GM12878 (cell line): Measurements from ENCODE around the gene PAX7. TPM values are rescaled to one million over a fixed set of nuclear protein-coding genes. Genes with fewer than 3 reads are reported as not detected.

Experiments
- ATAC-seq: fragments of 200-7000 bp; cut with Tn5 transposase; 3 replicates; pipeline ENCODE4 v1.9.1; 2020; ENCODE audit warnings: mild to moderate bottlenecking, moderate library complexity
- BruUV-seq: library from RNA; stranded (reverse); fragments of 400-500 nt; replicated peaks from 2 replicates; lab custom pipeline; 2021; lab: Mats Ljungman, UMichigan
- CTCF ChIA-PET: fragments of 300-600 bp; sonication (Branson Sonifier 250); formaldehyde crosslinking; extraction: SDS; loops from one replicate; lab custom pipeline; 2021; ENCODE audit warnings: inconsistent platforms; lab: Yijun Ruan, JAX
- POLR2A ChIA-PET: fragments of 350-600 bp; formaldehyde crosslinking; extraction: SDS; loops from one replicate; lab custom pipeline; 2021; ENCODE audit warnings: inconsistent platforms; lab: Charles Lee
- RAD21 ChIA-PET: fragments of 300-600 bp; sonication (Branson Sonifier 250); formaldehyde crosslinking; loops from one replicate; lab custom pipeline; 2023; ENCODE audit warnings: antibody characterized with exemption; ENCODE audit not compliant: unreplicated experiment; lab: Charles Lee
- SMC1A ChIA-PET: fragments of 300-600 bp; sonication (Branson Sonifier 250); formaldehyde crosslinking; loops from one replicate; lab custom pipeline; 2023; ENCODE audit not compliant: unreplicated experiment, uncharacterized antibody; lab: Charles Lee
- DNase-seq: peaks from one replicate; pipeline ENCODE4 v3.0.0-alpha.2; 2011; ENCODE audit warnings: low read depth, low spot score
- FAIRE-seq: peaks from 3 replicates; lab custom pipeline; 2011; peaks lifted over from hg19 to GRCh38; lab: Jason Lieb, UNC
- H2AFZ ChIP-seq: 2 replicates; pipeline ENCODE4 v1.6.0; 2011; ENCODE audit warnings: low read depth, low read length, control low read depth; ENCODE audit not compliant: control insufficient read depth
- H3K27ac ChIP-seq: 2 replicates; pipeline ENCODE4 v1.5.1; 2011; ENCODE audit warnings: control low read depth; ENCODE audit not compliant: control insufficient read depth, insufficient read depth
- H3K27me3 ChIP-seq, 2 experiments: replicated peaks in 1 of 2; 2 replicates each; pipeline versions ENCODE4 v1.6.0 to v1.6.1; 2011; ENCODE audit warnings: low read length in 1 of 2; ENCODE audit not compliant: control insufficient read depth in 2 of 2, insufficient read depth in 2 of 2
- H3K36me3 ChIP-seq, 2 experiments: 2 replicates each; pipeline ENCODE4 v1.5.1; 2011; ENCODE audit warnings: low read length in 1 of 2; ENCODE audit not compliant: control insufficient read depth in 2 of 2, insufficient read depth in 2 of 2
- H3K4me1 ChIP-seq: 2 replicates; pipeline ENCODE4 v1.6.1; 2011; ENCODE audit warnings: mild to moderate bottlenecking, low read length, moderate library complexity, mixed read lengths; ENCODE audit not compliant: control insufficient read depth, insufficient read depth
- H3K4me2 ChIP-seq: 2 replicates; pipeline ENCODE4 v1.6.0; 2011; ENCODE audit warnings: control low read depth; ENCODE audit not compliant: control insufficient read depth, insufficient read depth
- H3K4me3 ChIP-seq: fragments of 200-600 bp; sonication (generic); 2 replicates; pipeline ENCODE4 v1.5.1; 2016
- H3K79me2 ChIP-seq: 2 replicates; pipeline ENCODE4 v1.6.0; 2011; ENCODE audit warnings: low read length; ENCODE audit not compliant: control insufficient read depth, insufficient read depth
- H3K9ac ChIP-seq: 2 replicates; pipeline ENCODE4 v1.8.0; 2011; ENCODE audit warnings: low read length, control low read depth, mixed read lengths; ENCODE audit not compliant: control insufficient read depth, insufficient read depth
- H3K9me3 ChIP-seq: replicated peaks from 3 replicates; pipeline ENCODE4 v1.5.1; 2011; ENCODE audit warnings: mild to moderate bottlenecking, low read length; ENCODE audit not compliant: control insufficient read depth, insufficient read depth
- H4K20me1 ChIP-seq: 2 replicates; pipeline ENCODE4 v1.6.0; 2011; ENCODE audit not compliant: control insufficient read depth, insufficient read depth
- BACH1 ChIP-seq: fragments of 450-650 bp; IDR thresholded peaks from 2 replicates; pipeline ENCODE4 v1.6.1; 2017; ENCODE audit warnings: mild to moderate bottlenecking, borderline replicate concordance
- CREB1 ChIP-seq: IDR thresholded peaks from 2 replicates; pipeline ENCODE4 v1.6.1; 2012; ENCODE audit warnings: low read depth, mild to moderate bottlenecking, inconsistent platforms
- GABPA ChIP-seq: IDR thresholded peaks from 2 replicates; pipeline ENCODE4 v1.6.1; 2014; ENCODE audit warnings: antibody characterized with exemption, low read depth, mild to moderate bottlenecking, inconsistent platforms
- HDGF ChIP-seq: fragments of 450-650 bp; IDR thresholded peaks from 2 replicates; pipeline ENCODE4 v1.6.1; 2016; ENCODE audit warnings: antibody characterized with exemption
- PAX8 ChIP-seq: fragments of 450-650 bp; IDR thresholded peaks from 2 replicates; pipeline ENCODE4 v1.6.1; 2017; ENCODE audit warnings: mild to moderate bottlenecking, moderate library complexity
- SP1 ChIP-seq: IDR thresholded peaks from one replicate; pipeline ENCODE4 v1.6.1; 2011; ENCODE audit warnings: low read depth, low read length
- STAT3 ChIP-seq: IDR thresholded peaks from 2 replicates; pipeline ENCODE4 v1.6.1; 2011; ENCODE audit warnings: low read depth, low read length, improper control_type of control experiment
- TCF12 ChIP-seq: IDR thresholded peaks from 2 replicates; pipeline ENCODE4 v1.6.1; 2011; ENCODE audit warnings: low read depth, mild to moderate bottlenecking, low read length
- ZNF384 ChIP-seq: IDR thresholded peaks from 2 replicates; pipeline ENCODE4 v1.6.1; 2012; ENCODE audit warnings: low read depth, mild to moderate bottlenecking, low read length, improper control_type of control experiment, borderline replicate concordance
- WGBS: methylation state at CpG from one replicate; pipeline ENCODE4 v1.1.6; 2016; ENCODE audit warnings: low lambda C conversion rate; ENCODE audit not compliant: insufficient replicate concordance, insufficient coverage; ENCODE audit errors: missing lambda C conversion rate; 5-methylcytosine and 5-hydroxymethylcytosine counted together
- in situ Hi-C: fragments of 300-500 bp; cut with MboI; formaldehyde crosslinking; loops from 9 replicates; pipeline ENCODE4 v1.14.3; 2018; ENCODE audit warnings: mixed read lengths
- intact Hi-C: fragments of 100-400 bp; cut with micrococcal nuclease; formaldehyde crosslinking; loops from one replicate; pipeline ENCODE4 v1.14.2; 2022; ENCODE audit not compliant: unreplicated experiment
- polyA plus RNA-seq, 11 experiments: library from polyadenylated mRNA; depleted of rRNA in 4 of 11; unstranded in 6 of 11; stranded (reverse) in 5 of 11; fragments of >200 nt; fragmentation: Nextera tagmentation in 4 of 11; fragmentation: Illumina TruSeq in 1 of 11; extraction: Ambion mirVana in 4 of 11; extraction: Trizol in 1 of 11; gene quantifications; 1 replicate in 1 of 11; 2 replicates in 10 of 11; pipeline versions ENCODE4 v1.2.1 to v1.2.3, GENCODE V29; 2011 to 2016; ENCODE audit warnings: inconsistent platforms in 2 of 11, missing spikeins in 2 of 11, low read depth in 1 of 11
- total RNA-seq, 4 experiments: library from RNA; depleted of rRNA in 3 of 4; stranded (reverse); fragments of >200 nt in 3 of 4; fragmentation: Illumina TruSeq in 1 of 4; extraction: Trizol in 1 of 4; gene quantifications; 2 replicates each; pipeline versions ENCODE4 v1.2.1 to v1.2.3, GENCODE V29; 2013 to 2021

The PAX7 gene
- total and polyA plus RNA-seq, 10 of the 15 experiments (the other 5 are each of a cell fraction or from before 2014, with no cell fraction given) = not detected

- TF ChIP-seq ZNF384 = no peak
Measured at GRCh38 chr1:18611311-18611710, 19.3 kb upstream of the PAX7 start (continued).

GRCh38 chr1:18612073-18612472 lies 18.6 kb upstream of the PAX7 start:
- no TSS peak for BruUV-seq
- in situ Hi-C loops (no loop called here), intact Hi-C loops (no loop called here)
- TF ChIP-seq TCF12 (no peak), PAX8 (no peak), GABPA (no peak), BACH1 (no peak), HDGF (no peak), STAT3 (no peak), SP1 (no peak), CREB1 (no peak)
- no peak overlapping the region for H3K4me3 ChIP-seq
- no peaks in the 10 kb centered on the region for H3K36me3 ChIP-seq
- no peak overlapping the region for H3K4me2 ChIP-seq
- H3K27me3 ChIP-seq = peaks cover 0 to 2% of the 10 kb centered on the region in 2 experiments; a peak in 1 of 4 replicates
- ChIA-PET SMC1A (no interaction called here), CTCF (no interaction called here), RAD21 (no interaction called here), POLR2A (no interaction called here)
- no peak for DNase-seq
- FAIRE-seq = no peak
- no peaks in the 10 kb centered on the region for H3K9me3 ChIP-seq
- no peak overlapping the region for H3K9ac ChIP-seq
- ATAC-seq = no peak
- 34% methylated on average over 8 of the region's 8 CpGs for WGBS
- no peaks in the 10 kb centered on the region for H3K79me2 ChIP-seq
- H2AFZ ChIP-seq = no peak overlapping the region
- H3K4me1 ChIP-seq = no peaks in the 10 kb centered on the region
- H3K27ac ChIP-seq = no peak overlapping the region
- no peaks in the 10 kb centered on the region for H4K20me1 ChIP-seq
